Neutrophil (primary cell): ENCODE measurements around the gene LRCOL1.

Experiments
- H3K27ac ChIP-seq: fragments of 200-600 bp; sonication (generic); 2 replicates; pipeline ENCODE4 v1.5.1; 2016; ENCODE audit warnings: mild to moderate bottlenecking, moderate library complexity
- H3K27me3 ChIP-seq: fragments of 200-600 bp; sonication (generic); 2 replicates; pipeline ENCODE4 v1.6.0; 2016; ENCODE audit warnings: mild to moderate bottlenecking
- H3K36me3 ChIP-seq: fragments of 200-600 bp; sonication (generic); 2 replicates; pipeline ENCODE4 v1.5.1; 2017
- H3K4me1 ChIP-seq, 2 experiments: fragments of 200-600 bp in 1 of 2; sonication (generic) in 1 of 2; 1 replicate in 1 of 2; 2 replicates in 1 of 2; pipeline versions ENCODE4 v1.5.1 to v1.6.1; 2013 to 2016; ENCODE audit warnings: low read depth in 1 of 2, low read length in 1 of 2, mild to moderate bottlenecking in 1 of 2, moderate library complexity in 1 of 2; ENCODE audit not compliant: control insufficient read depth in 1 of 2, insufficient read depth in 1 of 2
- H3K4me3 ChIP-seq, 2 experiments: fragments of 200-600 bp in 1 of 2; sonication (generic) in 1 of 2; 1 replicate in 1 of 2; 2 replicates in 1 of 2; pipeline ENCODE4 v1.5.1; 2013 to 2016; ENCODE audit warnings: low read depth in 1 of 2, low read length in 1 of 2, mild to moderate bottlenecking in 1 of 2, moderate library complexity in 1 of 2
- H3K9me3 ChIP-seq: fragments of 200-600 bp; sonication (generic); 2 replicates; pipeline ENCODE4 v1.5.1; 2016
- CTCF ChIP-seq: fragments of 200-600 bp; sonication (generic); IDR thresholded peaks from 2 replicates; pipeline ENCODE4 v1.5.1; 2016; ENCODE audit warnings: antibody characterized with exemption

LRCOL1 gene

GRCh38 chr12:132596016-132596415 is 14.4 kb downstream of the LRCOL1 start:
- peaks cover 0 to 8% of the 10 kb centered on the region in 2 experiments for H3K4me1 ChIP-seq
- no peak for TF ChIP-seq CTCF
- no peaks in the 10 kb centered on the region for H3K36me3 ChIP-seq
- H3K9me3 ChIP-seq = no peaks in the 10 kb centered on the region
- peaks cover 81% of the 10 kb centered on the region for H3K27me3 ChIP-seq
- no peak overlapping the region for H3K27ac ChIP-seq
- no peak overlapping the region for H3K4me3 ChIP-seq

- no peak for TF ChIP-seq CTCF
- Histone ChIP-seq H3K4me3 (no peak overlapping the region), H3K36me3 (no peaks in the 10 kb centered on the region), H3K9me3 (no peaks in the 10 kb centered on the region), H3K27me3 (peaks cover 74% of the 10 kb centered on the region), H3K27ac (no peak overlapping the region), H3K4me1 (peaks cover 0 to 4% of the 10 kb centered on the region in 2 experiments)
Observed at GRCh38 chr12:132595183-132595582, 15.2 kb downstream of the LRCOL1 start.

- TF ChIP-seq CTCF = no peak
- Histone ChIP-seq H3K4me3 (no peak overlapping the region), H3K4me1 (peaks cover 0 to 4% of the 10 kb centered on the region in 2 experiments), H3K27me3 (peaks cover 74% of the 10 kb centered on the region), H3K36me3 (no peaks in the 10 kb centered on the region), H3K9me3 (no peaks in the 10 kb centered on the region), H3K27ac (no peak overlapping the region)
Observed at GRCh38 chr12:132593938-132594358, 16.4 kb downstream of the LRCOL1 start.

- TF ChIP-seq CTCF = no peak
- H3K4me3 ChIP-seq = no peak overlapping the region
Observed at GRCh38 chr12:132593521-132593920, 16.9 kb downstream of the LRCOL1 start.

GRCh38 chr12:132593071-132593470 is 17.3 kb downstream of the LRCOL1 start:
- Histone ChIP-seq H3K27ac (no peak overlapping the region), H3K9me3 (no peaks in the 10 kb centered on the region)

More at GRCh38 chr12:132593521-132593920, 16.9 kb downstream of the LRCOL1 start:
- no peaks in the 10 kb centered on the region for H3K4me1 ChIP-seq
- no peaks in the 10 kb centered on the region for H3K36me3 ChIP-seq
- no peak overlapping the region for H3K27ac ChIP-seq
- H3K27me3 ChIP-seq = peaks cover 74% of the 10 kb centered on the region
- H3K9me3 ChIP-seq = no peaks in the 10 kb centered on the region

More at GRCh38 chr12:132593071-132593470, 17.3 kb downstream of the LRCOL1 start:
- no peak overlapping the region for H3K4me3 ChIP-seq
- H3K27me3 ChIP-seq = peaks cover 71% of the 10 kb centered on the region
- no peak for TF ChIP-seq CTCF
- H3K36me3 ChIP-seq = no peaks in the 10 kb centered on the region
- H3K4me1 ChIP-seq = no peaks in the 10 kb centered on the region
